ENCODE results near the gene HDAC10.
"Not testable (repeated sequence)": the region's sequence is repeated elsewhere in the genome, so short reads cannot be mapped to it uniquely, and the experiment has no call there.

DNA sequence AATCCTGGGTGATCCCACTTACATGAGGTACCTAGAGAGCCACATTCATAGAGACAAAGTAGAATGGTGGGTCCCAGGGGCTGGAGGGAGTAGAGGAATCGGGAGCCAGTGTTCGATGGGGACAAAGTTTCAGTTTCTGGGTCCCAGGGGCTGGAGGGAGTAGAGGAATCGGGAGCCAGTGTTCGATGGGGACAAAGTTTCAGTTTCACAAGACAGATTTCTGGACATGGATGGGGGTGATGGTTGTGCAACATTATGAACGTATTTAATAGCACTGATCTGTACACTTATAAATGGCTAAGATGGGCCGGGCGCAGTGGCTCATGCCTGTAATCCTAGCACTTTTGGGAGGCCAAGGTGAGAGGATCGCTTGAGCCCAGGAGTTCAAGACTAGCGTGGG lies 46.1 kb downstream of the HDAC10 start:
- TF ChIP-seq, protein P1, sequence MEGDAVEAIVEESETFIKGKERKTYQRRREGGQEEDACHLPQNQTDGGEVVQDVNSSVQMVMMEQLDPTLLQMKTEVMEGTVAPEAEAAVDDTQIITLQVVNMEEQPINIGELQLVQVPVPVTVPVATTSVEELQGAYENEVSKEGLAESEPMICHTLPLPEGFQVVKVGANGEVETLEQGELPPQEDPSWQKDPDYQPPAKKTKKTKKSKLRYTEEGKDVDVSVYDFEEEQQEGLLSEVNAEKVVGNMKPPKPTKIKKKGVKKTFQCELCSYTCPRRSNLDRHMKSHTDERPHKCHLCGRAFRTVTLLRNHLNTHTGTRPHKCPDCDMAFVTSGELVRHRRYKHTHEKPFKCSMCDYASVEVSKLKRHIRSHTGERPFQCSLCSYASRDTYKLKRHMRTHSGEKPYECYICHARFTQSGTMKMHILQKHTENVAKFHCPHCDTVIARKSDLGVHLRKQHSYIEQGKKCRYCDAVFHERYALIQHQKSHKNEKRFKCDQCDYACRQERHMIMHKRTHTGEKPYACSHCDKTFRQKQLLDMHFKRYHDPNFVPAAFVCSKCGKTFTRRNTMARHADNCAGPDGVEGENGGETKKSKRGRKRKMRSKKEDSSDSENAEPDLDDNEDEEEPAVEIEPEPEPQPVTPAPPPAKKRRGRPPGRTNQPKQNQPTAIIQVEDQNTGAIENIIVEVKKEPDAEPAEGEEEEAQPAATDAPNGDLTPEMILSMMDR (IDR thresholded peaks at IDR 0.05): not testable (repeated sequence)
- TF ChIP-seq POLR2A (IDR thresholded peaks at IDR 0.05): not testable (repeated sequence)
